ENCODE measurements around the gene MADD. TPM values are rescaled to one million over a fixed set of nuclear protein-coding genes. Genes with fewer than 3 reads are reported as not detected.

Gene MADD
- polyA plus RNA-seq, 10 donors = 23.9 to 33.1 (median 29.8) TPM

Other genes with a start within 250 kb of the MADD start
- 10 to 100 TPM; 54.1 to 88.7 (median 65.4) TPM for gene ARFGAP2, start 93.3 kb upstream of the MADD start, polyA plus RNA-seq (ENCODE audit: insufficient read length in 10 of 10)
- 100 to 1,000 TPM; 108 to 215 (median 190) TPM for gene PACSIN3, start 83.7 kb upstream of the MADD start, polyA plus RNA-seq (ENCODE audit: insufficient read length in 10 of 10)
- 10 to 100 TPM; 10.8 to 16.7 (median 12.4) TPM for gene DDB2, start 55.2 kb upstream of the MADD start, polyA plus RNA-seq (ENCODE audit: insufficient read length in 10 of 10)
- gene ACP2, start 21.3 kb upstream of the MADD start, polyA plus RNA-seq (ENCODE audit: insufficient read length in 10 of 10) = 10 to 100 TPM; 17.0 to 30.9 (median 24.6) TPM
- 10 to 100 TPM; 12.6 to 21.7 (median 15.0) TPM for gene NR1H3, start 12.1 kb upstream of the MADD start, polyA plus RNA-seq (ENCODE audit: insufficient read length in 10 of 10)
- gene MYBPC3, start 82.6 kb downstream of the MADD start, polyA plus RNA-seq (ENCODE audit: insufficient read length in 10 of 10) = 1 to 10 TPM in 2 of 10 donors, under 1 TPM in 8; 0.05 to 1.3 (median 0.29) TPM
- gene SPI1, start 108.4 kb downstream of the MADD start, polyA plus RNA-seq (ENCODE audit: insufficient read length in 10 of 10) = 1 to 10 TPM; 4.4 to 8.0 (median 5.4) TPM
- gene SLC39A13, start 138.5 kb downstream of the MADD start, polyA plus RNA-seq (ENCODE audit: insufficient read length in 10 of 10) = 10 to 100 TPM; 27.0 to 48.6 (median 35.3) TPM
- 100 to 1,000 TPM; 106 to 147 (median 120) TPM for gene PSMC3, start 156.3 kb downstream of the MADD start, polyA plus RNA-seq (ENCODE audit: insufficient read length in 10 of 10)
- 100 to 1,000 TPM in 1 of 10 donors, 10 to 100 TPM in 9; 60.8 to 101 (median 78.6) TPM for gene RAPSN, start 179.0 kb downstream of the MADD start, polyA plus RNA-seq (ENCODE audit: insufficient read length in 10 of 10)

Data from muscle of back (tissue), 10 donors.